Neural cell (in vitro differentiated cells): ENCODE measurements around the gene RUBCNL. TPM values are rescaled to one million over a fixed set of nuclear protein-coding genes. Genes with fewer than 3 reads are reported as not detected.

Source experiments
- H2AFZ ChIP-seq: fragments of 200-600, 300-800 bp; sonication (generic), shearing (Covaris generic); 2 replicates; pipeline ENCODE4 v1.6.0; 2014; ENCODE audit warnings: low read depth, mild to moderate bottlenecking, antibody characterized with exemption, low read length, moderate library complexity
- H3F3A ChIP-seq: fragments of 200-600 bp; shearing (Covaris generic); 2 replicates; pipeline ENCODE4 v1.6.1; 2016; ENCODE audit warnings: mild to moderate bottlenecking, moderate library complexity, mixed read lengths, antibody characterized with exemption, low read length; ENCODE audit not compliant: insufficient read depth, poor library complexity, severe bottlenecking
- H3K27ac ChIP-seq: fragments of 200-600, 300-800 bp; sonication (generic), shearing (Covaris generic); 2 replicates; pipeline ENCODE4 v1.5.1; 2014; ENCODE audit warnings: mild to moderate bottlenecking, low read length, moderate library complexity
- H3K27me3 ChIP-seq: fragments of 300-800, 200-600 bp; sonication (generic), shearing (Covaris generic); 2 replicates; pipeline ENCODE4 v1.6.0; 2014; ENCODE audit warnings: mild to moderate bottlenecking, low read depth, low read length, moderate library complexity; ENCODE audit not compliant: insufficient read depth
- H3K36me3 ChIP-seq: fragments of 300-800, 200-600 bp; sonication (generic), shearing (Covaris generic); 2 replicates; pipeline ENCODE4 v1.5.1; 2014; ENCODE audit warnings: mild to moderate bottlenecking, antibody characterized with exemption, low read length, moderate library complexity; ENCODE audit not compliant: insufficient read depth
- H3K4me2 ChIP-seq: fragments of 300-800, 200-600 bp; sonication (generic), shearing (Covaris generic); 2 replicates; pipeline ENCODE4 v1.6.0; 2014; ENCODE audit warnings: mild to moderate bottlenecking, low read length
- H3K4me3 ChIP-seq: fragments of 300-800, 200-600 bp; sonication (generic), shearing (Covaris generic); 2 replicates; pipeline ENCODE4 v1.5.1; 2014; ENCODE audit warnings: mild to moderate bottlenecking, low read length, moderate library complexity
- H3K79me2 ChIP-seq: fragments of 200-600 bp; shearing (Covaris generic); replicated peaks from 2 replicates; pipeline ENCODE4 v1.6.0; 2014; ENCODE audit warnings: mild to moderate bottlenecking, low read length, moderate library complexity; ENCODE audit not compliant: insufficient read depth
- H3K9ac ChIP-seq: fragments of 300-800, 200-600 bp; sonication (generic), shearing (Covaris generic); 2 replicates; pipeline ENCODE4 v1.6.1; 2016; ENCODE audit warnings: mild to moderate bottlenecking, low read length, mixed read lengths
- H3K9me2 ChIP-seq: fragments of 200-600 bp; shearing (Covaris generic); 2 replicates; pipeline ENCODE4 v1.6.1; 2016; ENCODE audit warnings: mild to moderate bottlenecking, low read length, mixed read lengths; ENCODE audit not compliant: insufficient read depth
- H3K9me3 ChIP-seq: fragments of 200-600, 300-800 bp; sonication (generic), shearing (Covaris generic); 2 replicates; pipeline ENCODE4 v1.6.1; 2016; ENCODE audit warnings: mild to moderate bottlenecking, mixed run types, low read length, moderate library complexity, mixed read lengths
- H4K20me1 ChIP-seq: fragments of 200-600 bp; shearing (Covaris generic); 2 replicates; pipeline ENCODE4 v1.6.1; 2016; ENCODE audit warnings: mild to moderate bottlenecking, mixed run types; ENCODE audit not compliant: insufficient read depth
- CTCF ChIP-seq: fragments of 450-650 bp; IDR thresholded peaks from 2 replicates; pipeline ENCODE4 v1.5.1; 2014; ENCODE audit warnings: antibody characterized with exemption, mild to moderate bottlenecking, moderate library complexity; ENCODE audit not compliant: poor library complexity, severe bottlenecking
- EP300 ChIP-seq: fragments of 450-650 bp; conservative IDR thresholded peaks from 2 replicates; pipeline ENCODE4 v1.6.1; 2014; ENCODE audit warnings: antibody characterized with exemption, mild to moderate bottlenecking, moderate library complexity; ENCODE audit not compliant: poor library complexity, severe bottlenecking
- EZH2 ChIP-seq: fragments of 200-600, 300-800 bp; shearing (Covaris generic), sonication (generic); IDR thresholded peaks from 2 replicates; pipeline ENCODE4 v1.6.1; 2014; ENCODE audit warnings: antibody characterized with exemption, low read length, borderline replicate concordance, mild to moderate bottlenecking; ENCODE audit not compliant: insufficient read depth, poor library complexity, severe bottlenecking
- MXI1 ChIP-seq: fragments of 450-650 bp; conservative IDR thresholded peaks from 2 replicates; pipeline ENCODE4 v1.6.1; 2014; ENCODE audit warnings: antibody characterized with exemption, mild to moderate bottlenecking; ENCODE audit not compliant: poor library complexity, severe bottlenecking
- RAD21 ChIP-seq: fragments of 450-650 bp; conservative IDR thresholded peaks from 2 replicates; pipeline ENCODE4 v1.6.1; 2014; ENCODE audit warnings: antibody characterized with exemption, mild to moderate bottlenecking, moderate library complexity
- SMC3 ChIP-seq: fragments of 450-650 bp; conservative IDR thresholded peaks from 2 replicates; pipeline ENCODE4 v1.6.1; 2014; ENCODE audit warnings: antibody characterized with exemption, mild to moderate bottlenecking, moderate library complexity; ENCODE audit not compliant: poor library complexity
- TAF1 ChIP-seq: IDR thresholded peaks from 2 replicates; pipeline ENCODE4 v1.6.1; 2012; ENCODE audit warnings: low read depth
- polyA plus RNA-seq: library from polyadenylated mRNA; depleted of rRNA; stranded (reverse); fragments of >200 nt; gene quantifications from 2 replicates; pipeline ENCODE4 v1.2.3, GENCODE V29; 2014
- small RNA-seq, 3 experiments: library from RNA; depleted of rRNA; stranded (forward); fragments of <200 nt; gene quantifications; one replicate each; pipeline ENCODE3, GENCODE V24; 2012

Gene RUBCNL
- polyA plus RNA-seq, 1 donor from 2014 or later = not detected

- Histone ChIP-seq H2AFZ (no peak overlapping the region), H3K27ac (no peak overlapping the region), H3K9me2 (no peaks in the 10 kb centered on the region), H3K9ac (no peak overlapping the region), H3K4me3 (no peak overlapping the region), H4K20me1 (no peaks in the 10 kb centered on the region), H3K79me2 (no peaks in the 10 kb centered on the region), H3K4me2 (no peak overlapping the region), H3K9me3 (no peaks in the 10 kb centered on the region), H3F3A (no peaks in the 10 kb centered on the region), H3K27me3 (no peaks in the 10 kb centered on the region), H3K36me3 (no peaks in the 10 kb centered on the region)
- no peak for TF ChIP-seq CTCF
- no peak for TF ChIP-seq TAF1
- TF ChIP-seq MXI1 = no peak
- TF ChIP-seq RAD21 = no peak
- no peak for TF ChIP-seq EP300
- TF ChIP-seq SMC3 = no peak
- TF ChIP-seq EZH2 = no peak
Measured at GRCh38 chr13:46293436-46293835, 93.6 kb downstream of the RUBCNL start.

Small RNAs within 50 kb of the gene (small RNA-seq; reads per million reads assigned to genes)
- gene RNU2-6P (0.39 to 621 (median 31.1) reads per million in 3 experiments), gene RNU6-68P (0 reads per million in 3 experiments)

Other genes starting within 250 kb of the RUBCNL start
- gene LCP1, start 205.1 kb downstream of the RUBCNL start, polyA plus RNA-seq = 0.36 and 0.76 TPM in 2 replicates
- not detected in 2 replicates for gene LRRC63, start 175.3 kb downstream of the RUBCNL start, polyA plus RNA-seq
- 15.4 and 17.7 TPM in 2 replicates for gene LRCH1, start 165.9 kb upstream of the RUBCNL start, polyA plus RNA-seq